WTC11 (cell line): ENCODE measurements around the gene OAF.

Source experiments
- CTCF ChIP-seq: fragments of 200-600 bp; IDR thresholded peaks from 2 replicates; pipeline ENCODE4 v1.8.0; 2022; ENCODE audit warnings: antibody characterized with exemption
- ETV6 ChIP-seq: sonication (generic); formaldehyde crosslinking; IDR thresholded peaks from 2 replicates; pipeline ENCODE4 v1.8.1; 2022; ENCODE audit warnings: mild to moderate bottlenecking, missing genetic modification reagents
- GABPB1 ChIP-seq: sonication (generic); formaldehyde crosslinking; IDR thresholded peaks from 2 replicates; pipeline ENCODE4 v1.8.1; 2023; ENCODE audit warnings: mild to moderate bottlenecking, missing genetic modification reagents
- JUN ChIP-seq: sonication (generic); formaldehyde crosslinking; IDR thresholded peaks from 2 replicates; pipeline ENCODE4 v1.8.0; 2023; ENCODE audit warnings: mild to moderate bottlenecking, missing genetic modification reagents
- NFYB ChIP-seq: sonication (generic); formaldehyde crosslinking; conservative IDR thresholded peaks from 2 replicates; pipeline ENCODE4 v1.8.0; 2022; ENCODE audit warnings: low read depth, missing genetic modification reagents
- NR2C2 ChIP-seq: sonication (generic); formaldehyde crosslinking; IDR thresholded peaks from 2 replicates; pipeline ENCODE4 v1.8.0; 2022; ENCODE audit warnings: mild to moderate bottlenecking, missing genetic modification reagents
- SP1 ChIP-seq: sonication (generic); formaldehyde crosslinking; conservative IDR thresholded peaks from 2 replicates; pipeline ENCODE4 v1.8.1; 2022; ENCODE audit warnings: missing genetic modification reagents
- STAT6 ChIP-seq: sonication (generic); formaldehyde crosslinking; conservative IDR thresholded peaks from 2 replicates; pipeline ENCODE4 v1.8.1; 2023; ENCODE audit warnings: mild to moderate bottlenecking, low read depth, missing genetic modification reagents, moderate library complexity
- ZNF263 ChIP-seq: sonication (generic); formaldehyde crosslinking; IDR thresholded peaks from 2 replicates; pipeline ENCODE4 v1.8.1; 2022; ENCODE audit warnings: low read depth, mild to moderate bottlenecking, moderate library complexity, missing genetic modification reagents
- ZNF416 ChIP-seq: fragments of 250-450 bp; sonication (Bioruptor Pico); IDR thresholded peaks from 2 replicates; pipeline ENCODE4 v1.9.0; 2021; ENCODE audit warnings: mild to moderate bottlenecking, inconsistent platforms
- ZNF423 ChIP-seq: fragments of 250-450 bp; sonication (Bioruptor Pico); IDR thresholded peaks from 2 replicates; pipeline ENCODE4 v2.1.2; 2022; ENCODE audit warnings: mild to moderate bottlenecking, moderate library complexity
- TF ChIP-seq, protein P1 (sequence below): sonication (generic); formaldehyde crosslinking; IDR thresholded peaks from 2 replicates; pipeline ENCODE4 v1.8.1; 2023; ENCODE audit warnings: mild to moderate bottlenecking, missing genetic modification reagents, moderate library complexity
- TF ChIP-seq, protein P2 (sequence below): sonication (generic); formaldehyde crosslinking; IDR thresholded peaks from 2 replicates; pipeline ENCODE4 v1.8.1; 2022; ENCODE audit warnings: low read depth, mild to moderate bottlenecking, moderate library complexity, missing genetic modification reagents, borderline replicate concordance
- TF ChIP-seq, protein P3 (sequence below): sonication (generic); formaldehyde crosslinking; IDR thresholded peaks from 2 replicates; pipeline ENCODE4 v1.8.0; 2022; ENCODE audit warnings: mild to moderate bottlenecking, missing genetic modification reagents

GRCh38 chr11:120226242-120226641 is 15.4 kb downstream of the OAF start:
- TF ChIP-seq, protein P1, sequence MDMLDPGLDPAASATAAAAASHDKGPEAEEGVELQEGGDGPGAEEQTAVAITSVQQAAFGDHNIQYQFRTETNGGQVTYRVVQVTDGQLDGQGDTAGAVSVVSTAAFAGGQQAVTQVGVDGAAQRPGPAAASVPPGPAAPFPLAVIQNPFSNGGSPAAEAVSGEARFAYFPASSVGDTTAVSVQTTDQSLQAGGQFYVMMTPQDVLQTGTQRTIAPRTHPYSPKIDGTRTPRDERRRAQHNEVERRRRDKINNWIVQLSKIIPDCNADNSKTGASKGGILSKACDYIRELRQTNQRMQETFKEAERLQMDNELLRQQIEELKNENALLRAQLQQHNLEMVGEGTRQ (CRISPR knock-in tag), result no peak
- TF ChIP-seq CTCF (no peak), NFYB (no peak), ZNF423 (CRISPR knock-in tag) (no peak), GABPB1 (no peak), SP1 (CRISPR knock-in tag) (no peak), ZNF416 (no peak), NR2C2 (no peak), STAT6 (no peak), JUN (no peak), ZNF263 (CRISPR knock-in tag) (no peak), ETV6 (no peak)
- TF ChIP-seq, protein P2, sequence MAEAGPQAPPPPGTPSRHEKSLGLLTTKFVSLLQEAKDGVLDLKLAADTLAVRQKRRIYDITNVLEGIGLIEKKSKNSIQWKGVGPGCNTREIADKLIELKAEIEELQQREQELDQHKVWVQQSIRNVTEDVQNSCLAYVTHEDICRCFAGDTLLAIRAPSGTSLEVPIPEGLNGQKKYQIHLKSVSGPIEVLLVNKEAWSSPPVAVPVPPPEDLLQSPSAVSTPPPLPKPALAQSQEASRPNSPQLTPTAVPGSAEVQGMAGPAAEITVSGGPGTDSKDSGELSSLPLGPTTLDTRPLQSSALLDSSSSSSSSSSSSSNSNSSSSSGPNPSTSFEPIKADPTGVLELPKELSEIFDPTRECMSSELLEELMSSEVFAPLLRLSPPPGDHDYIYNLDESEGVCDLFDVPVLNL (CRISPR knock-in tag), result no peak
- TF ChIP-seq, protein P3, sequence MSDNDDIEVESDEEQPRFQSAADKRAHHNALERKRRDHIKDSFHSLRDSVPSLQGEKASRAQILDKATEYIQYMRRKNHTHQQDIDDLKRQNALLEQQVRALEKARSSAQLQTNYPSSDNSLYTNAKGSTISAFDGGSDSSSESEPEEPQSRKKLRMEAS, result no peak
